ENCODE data around the gene KCNAB2. TPM values are rescaled to one million over a fixed set of nuclear protein-coding genes. Genes with fewer than 3 reads are reported as not detected.

The KCNAB2 gene
- polyA plus RNA-seq, 1 experiment: 10.3 TPM

- POLR2A ChIA-PET: no interaction called here
- CTCF ChIA-PET: no interaction called here
- H3K27me3 ChIP-seq (ENCODE audit: control insufficient read depth, insufficient read depth, low read length): no peaks in the 10 kb centered on the region
- H3K4me3 ChIP-seq (ENCODE audit: low read depth, low read length): no peak overlapping the region
- DNase-seq (ENCODE audit: low read depth): no peak
- no peaks in the 10 kb centered on the region for H3K36me3 ChIP-seq (ENCODE audit: control insufficient read depth, insufficient read depth, low read length)
- TF ChIP-seq, protein P1, sequence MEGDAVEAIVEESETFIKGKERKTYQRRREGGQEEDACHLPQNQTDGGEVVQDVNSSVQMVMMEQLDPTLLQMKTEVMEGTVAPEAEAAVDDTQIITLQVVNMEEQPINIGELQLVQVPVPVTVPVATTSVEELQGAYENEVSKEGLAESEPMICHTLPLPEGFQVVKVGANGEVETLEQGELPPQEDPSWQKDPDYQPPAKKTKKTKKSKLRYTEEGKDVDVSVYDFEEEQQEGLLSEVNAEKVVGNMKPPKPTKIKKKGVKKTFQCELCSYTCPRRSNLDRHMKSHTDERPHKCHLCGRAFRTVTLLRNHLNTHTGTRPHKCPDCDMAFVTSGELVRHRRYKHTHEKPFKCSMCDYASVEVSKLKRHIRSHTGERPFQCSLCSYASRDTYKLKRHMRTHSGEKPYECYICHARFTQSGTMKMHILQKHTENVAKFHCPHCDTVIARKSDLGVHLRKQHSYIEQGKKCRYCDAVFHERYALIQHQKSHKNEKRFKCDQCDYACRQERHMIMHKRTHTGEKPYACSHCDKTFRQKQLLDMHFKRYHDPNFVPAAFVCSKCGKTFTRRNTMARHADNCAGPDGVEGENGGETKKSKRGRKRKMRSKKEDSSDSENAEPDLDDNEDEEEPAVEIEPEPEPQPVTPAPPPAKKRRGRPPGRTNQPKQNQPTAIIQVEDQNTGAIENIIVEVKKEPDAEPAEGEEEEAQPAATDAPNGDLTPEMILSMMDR (IDR thresholded peaks at IDR 0.05; ENCODE audit: insufficient read depth, low read depth, low read length): no peak
These were observed 78.1 kb downstream of the KCNAB2 start for GRCh38 chr1:6123816-6124215.

DNA sequence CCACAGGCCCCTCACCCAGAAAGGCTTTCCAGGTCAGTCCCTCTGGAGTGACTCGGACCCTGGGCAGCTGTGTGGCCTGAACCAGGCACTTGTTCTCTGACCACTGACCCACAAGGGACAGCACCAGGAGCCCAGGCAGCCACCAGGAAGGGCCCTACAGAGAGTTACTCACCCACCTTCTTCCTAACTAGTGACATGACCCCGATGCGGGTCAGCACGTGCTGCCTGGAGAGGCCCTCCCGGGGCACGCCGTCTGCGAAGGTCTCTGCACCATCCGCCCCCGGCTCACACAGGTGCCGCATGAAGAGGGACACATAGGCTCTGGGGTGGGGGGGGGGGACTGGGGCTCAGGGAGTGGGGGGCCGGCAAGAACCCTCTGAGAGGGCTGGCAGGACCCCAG lies 78.7 kb downstream of the KCNAB2 start:
- Histone ChIP-seq H3K27me3 (ENCODE audit: control insufficient read depth, insufficient read depth, low read length) (no peaks in the 10 kb centered on the region), H3K36me3 (ENCODE audit: control insufficient read depth, insufficient read depth, low read length) (no peaks in the 10 kb centered on the region), H3K4me3 (ENCODE audit: low read depth, low read length) (no peak overlapping the region)
- no peak for DNase-seq (ENCODE audit: low read depth)
- CTCF ChIA-PET: no interaction called here
- TF ChIP-seq, protein P1 (IDR thresholded peaks at IDR 0.05; ENCODE audit: insufficient read depth, low read depth, low read length): no peak
- POLR2A ChIA-PET: no interaction called here

DNA sequence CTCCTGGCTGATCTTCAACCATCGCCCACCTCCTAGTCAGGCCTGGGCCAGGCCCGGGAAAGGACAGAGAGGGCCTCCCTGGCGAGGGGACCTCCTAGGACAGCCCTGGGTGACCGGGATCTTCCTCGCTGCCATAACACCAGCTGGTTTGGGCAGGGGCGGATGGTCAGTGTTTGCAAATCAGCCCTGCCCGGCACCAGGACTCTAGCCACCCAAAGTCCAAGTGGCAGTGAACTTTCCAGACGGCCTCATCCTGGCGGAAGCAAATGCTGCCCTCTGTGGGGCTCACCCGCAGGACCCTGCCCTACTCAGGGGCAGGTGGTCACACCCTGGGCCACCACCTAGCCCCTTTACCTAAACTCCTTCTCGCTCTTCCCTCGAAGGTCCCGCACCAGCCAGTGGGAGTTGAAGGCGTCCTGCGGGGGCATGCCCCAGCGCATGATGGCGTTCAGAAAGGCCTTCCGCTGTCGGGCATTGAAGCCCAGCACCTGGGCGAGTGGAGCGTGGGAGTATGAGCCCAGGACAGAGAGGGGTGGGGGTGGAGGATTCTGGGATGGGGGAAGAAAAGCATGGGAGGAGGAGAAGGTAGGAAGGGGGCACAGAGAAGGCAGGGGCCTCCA lies 79.2 kb downstream of the KCNAB2 start:
- no peaks in the 10 kb centered on the region for H3K27me3 ChIP-seq (ENCODE audit: control insufficient read depth, insufficient read depth, low read length)
- H3K4me3 ChIP-seq (ENCODE audit: low read depth, low read length): no peak overlapping the region
- POLR2A ChIA-PET: no interaction called here
- no peaks in the 10 kb centered on the region for H3K36me3 ChIP-seq (ENCODE audit: control insufficient read depth, insufficient read depth, low read length)
- no peak for DNase-seq (ENCODE audit: low read depth)
- TF ChIP-seq, protein P1 (IDR thresholded peaks at IDR 0.05; ENCODE audit: insufficient read depth, low read depth, low read length): no peak
- CTCF ChIA-PET: no interaction called here

- ChIA-PET CTCF (no interaction called here), POLR2A (no interaction called here)
- H3K27me3 ChIP-seq (ENCODE audit: control insufficient read depth, insufficient read depth, low read length): no peaks in the 10 kb centered on the region
- no peak for DNase-seq (ENCODE audit: low read depth)
- H3K36me3 ChIP-seq (ENCODE audit: control insufficient read depth, insufficient read depth, low read length): no peaks in the 10 kb centered on the region
- TF ChIP-seq, protein P1 (IDR thresholded peaks at IDR 0.05; ENCODE audit: insufficient read depth, low read depth, low read length): no peak
- no peak overlapping the region for H3K4me3 ChIP-seq (ENCODE audit: low read depth, low read length)
These were observed 79.7 kb downstream of the KCNAB2 start for GRCh38 chr1:6125366-6125765.

DNA sequence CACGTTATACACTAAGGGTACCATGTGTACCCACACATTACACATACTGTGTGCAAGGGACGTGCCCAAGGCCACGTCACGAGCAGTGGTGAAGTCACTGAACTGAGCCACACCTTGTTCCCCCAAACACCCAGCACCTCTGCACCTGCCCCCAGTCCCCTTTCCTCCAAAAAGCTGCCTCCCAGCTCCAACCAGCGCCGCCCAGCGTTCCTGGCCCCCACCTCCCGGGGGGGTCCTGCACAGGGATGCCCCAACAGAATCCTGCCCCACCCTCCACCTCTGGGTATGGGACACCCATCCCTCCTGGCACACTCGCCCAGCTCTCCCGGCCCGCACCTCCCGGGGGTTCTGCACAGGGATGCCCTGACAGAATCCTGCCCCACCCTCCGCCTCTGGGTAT lies 80.3 kb downstream of the KCNAB2 start:
- Histone ChIP-seq H3K4me3 (ENCODE audit: low read depth, low read length) (no peak overlapping the region), H3K36me3 (ENCODE audit: control insufficient read depth, insufficient read depth, low read length) (no peaks in the 10 kb centered on the region), H3K27me3 (ENCODE audit: control insufficient read depth, insufficient read depth, low read length) (no peaks in the 10 kb centered on the region)
- ChIA-PET CTCF (no interaction called here), POLR2A (no interaction called here)
- DNase-seq (ENCODE audit: low read depth): no peak
- TF ChIP-seq, protein P1 (IDR thresholded peaks at IDR 0.05; ENCODE audit: insufficient read depth, low read depth, low read length): no peak
